CD4-positive, alpha-beta memory T cell (primary cell): ENCODE measurements around the gene EIF3A. TPM values are rescaled to one million over a fixed set of nuclear protein-coding genes. Genes with fewer than 3 reads are reported as not detected.
"Not testable (repeated sequence)": the region's sequence is repeated elsewhere in the genome, so short reads cannot be mapped to it uniquely, and the experiment has no call there.

Experiments used
- CTCF ChIA-PET: fragments of 350-600 bp; sonication (Branson Sonifier 250); formaldehyde crosslinking; loops from one replicate; lab custom pipeline; 2021; ENCODE audit warnings: inconsistent platforms; ENCODE audit not compliant: partially characterized antibody; lab: Charles Lee
- POLR2A ChIA-PET: fragments of 350-600 bp; sonication (Branson Sonifier 250); formaldehyde crosslinking; loops from one replicate; lab custom pipeline; 2021; ENCODE audit not compliant: partially characterized antibody; lab: Charles Lee
- DNase-seq, 5 donors: peaks; one replicate each; pipeline versions ENCODE4 v3.0.0 to v3.0.0-alpha.2; 2020 to 2022; ENCODE audit warnings: mixed read lengths in 1 of 5
- H3K27ac ChIP-seq: one replicate; pipeline ENCODE4 v1.7.0; 2013; ENCODE audit warnings: low read depth, low read length
- H3K27me3 ChIP-seq: 2 replicates; pipeline ENCODE4 v1.7.0; 2013; ENCODE audit warnings: mild to moderate bottlenecking, low read length, moderate library complexity; ENCODE audit not compliant: insufficient read depth
- H3K36me3 ChIP-seq: 2 replicates; pipeline ENCODE4 v1.7.0; 2013; ENCODE audit warnings: mild to moderate bottlenecking, low read length, moderate library complexity; ENCODE audit not compliant: insufficient read depth
- H3K4me1 ChIP-seq: 2 replicates; pipeline ENCODE4 v1.7.0; 2013; ENCODE audit warnings: mild to moderate bottlenecking, low read length, moderate library complexity; ENCODE audit not compliant: insufficient read depth
- H3K4me3 ChIP-seq, 2 donors: one replicate each; pipeline ENCODE4 v1.7.0; 2013; ENCODE audit warnings: low read length in 2 of 2, mild to moderate bottlenecking in 1 of 2
- H3K9me3 ChIP-seq, 2 donors: one replicate each; pipeline ENCODE4 v1.7.0; 2013; ENCODE audit warnings: low read length in 2 of 2, control low read depth in 1 of 2; ENCODE audit not compliant: control insufficient read depth in 1 of 2
- H3K27ac Mint-ChIP-seq, 7 donors: one replicate each; pipeline ENCODE4 v1.8.0; 2020 to 2021; ENCODE audit warnings: mixed read lengths in 7 of 7, mild to moderate bottlenecking in 6 of 7, inconsistent platforms in 3 of 7, moderate library complexity in 3 of 7
- H3K27me3 Mint-ChIP-seq, 2 donors: one replicate each; pipeline ENCODE4 v1.8.0; 2020 to 2021; ENCODE audit warnings: mixed read lengths in 2 of 2
- H3K36me3 Mint-ChIP-seq, 2 donors: one replicate each; pipeline ENCODE4 v1.8.0; 2020 to 2021; ENCODE audit warnings: mixed read lengths in 2 of 2, inconsistent platforms in 1 of 2, mild to moderate bottlenecking in 1 of 2
- H3K4me1 Mint-ChIP-seq, 4 donors: one replicate each; pipeline ENCODE4 v1.8.0; 2020 to 2021; ENCODE audit warnings: mixed read lengths in 4 of 4, mild to moderate bottlenecking in 1 of 4
- H3K4me3 Mint-ChIP-seq, 8 donors: one replicate each; pipeline ENCODE4 v1.8.0; 2020 to 2021; ENCODE audit warnings: mixed read lengths in 8 of 8, mild to moderate bottlenecking in 7 of 8, moderate library complexity in 6 of 8, inconsistent platforms in 3 of 8
- H3K9me3 Mint-ChIP-seq, 8 donors: one replicate each; pipeline ENCODE4 v1.8.0; 2020 to 2021; ENCODE audit warnings: mixed read lengths in 8 of 8, mild to moderate bottlenecking in 5 of 8, inconsistent platforms in 3 of 8, moderate library complexity in 1 of 8
- intact Hi-C: fragments of 100-400 bp; cut with micrococcal nuclease; formaldehyde crosslinking; loops from one replicate; pipeline ENCODE4 v1.15.1; 2023
- polyA plus RNA-seq, 2 donors: library from polyadenylated mRNA; unstranded; fragments of 300-500 nt; fragmentation: Illumina TruSeq; gene quantifications; one replicate each; pipeline ENCODE4 v1.2.3, GENCODE V29; 2021
- total RNA-seq, 2 experiments: library from RNA; stranded (reverse); gene quantifications; one replicate each; pipeline ENCODE4 v1.2.3, GENCODE V29; 2021

The EIF3A gene
- total and polyA plus RNA-seq, 4 experiments from 2014 or later, result 29.8 to 129 (median 102) TPM

- Histone ChIP-seq H3K36me3 (no peaks in the 10 kb centered on the region), H3K9me3 (no peaks in the 10 kb centered on the region), H3K27ac (no peak overlapping the region), H3K4me3 (no peak overlapping the region), H3K27me3 (no peaks in the 10 kb centered on the region), H3K4me1 (peaks cover 36% of the 10 kb centered on the region)
- intact Hi-C loops, result loop anchor here (2.0 to 5.0 kb wide), 2 partner anchors 29 to 626 kb away; partner anchors contain the start of gene INPP5F
- peaks cover 16 to 42% (median 30%) of the 10 kb centered on the region in 4 donors for H3K4me1 Mint-ChIP-seq
- POLR2A ChIA-PET, result interaction anchor here (7.0 to 9.3 kb wide), 2 partner anchors 9 to 20 kb away, joined by 169 to 179 read pairs; partner anchors contain the start of gene EIF3A
- no peaks in the 10 kb centered on the region for H3K9me3 Mint-ChIP-seq
- H3K36me3 Mint-ChIP-seq, result peaks cover 0 to 3% of the 10 kb centered on the region in 2 donors
- H3K27ac Mint-ChIP-seq, result peak overlapping the region in 6 of 7 donors; percentile 46 to 84 (median 70)
- no peaks in the 10 kb centered on the region for H3K27me3 Mint-ChIP-seq
- CTCF ChIA-PET, result interaction anchor here (0.6 to 1.6 kb wide), 6 partner anchors 8 to 200 kb away, joined by 3 to 7 read pairs (median 4); partner anchors contain the start of gene EIF3A
- H3K4me3 Mint-ChIP-seq, result peak overlapping the region in 2 of 8 donors; percentile 15 to 31
- no peak for DNase-seq
Measured at GRCh38 chr10:119101366-119102098, 20.9 kb upstream of the EIF3A start.

- Mint-ChIP-seq H3K27me3 (no peaks in the 10 kb centered on the region), H3K27ac (peak overlapping the region in 6 of 7 donors; percentile 25 to 82 (median 53)), H3K4me1 (peaks cover 23 to 47% (median 33%) of the 10 kb centered on the region in 4 donors), H3K4me3 (peak overlapping the region in 1 of 8 donors; percentile 15), H3K9me3 (no peaks in the 10 kb centered on the region), H3K36me3 (peaks cover 0 to 3% of the 10 kb centered on the region in 2 donors)
- Histone ChIP-seq H3K27ac (no peak overlapping the region), H3K9me3 (no peaks in the 10 kb centered on the region), H3K36me3 (no peaks in the 10 kb centered on the region), H3K4me1 (peaks cover 36% of the 10 kb centered on the region), H3K4me3 (no peak overlapping the region), H3K27me3 (no peaks in the 10 kb centered on the region)
- POLR2A ChIA-PET, result interaction anchor here (7.0 to 9.3 kb wide), 2 partner anchors 9 to 19 kb away, joined by 169 to 179 read pairs; partner anchors contain the start of gene EIF3A
- intact Hi-C loops, result loop anchor here (5.0 kb wide), 1 partner anchor 627 kb away; the partner anchor contains the start of gene INPP5F
- CTCF ChIA-PET, result interaction anchor here (0.6 to 1.6 kb wide), 7 partner anchors 8 to 201 kb away, joined by 3 to 7 read pairs (median 4); partner anchors contain the start of gene EIF3A
- no peak for DNase-seq
Measured at GRCh38 chr10:119100434-119101238, 20.0 kb upstream of the EIF3A start.

- H3K27ac Mint-ChIP-seq, result peak overlapping the region in 1 of 7 donors; percentile 24
- no peak overlapping the region for H3K27ac ChIP-seq
- peaks cover 0 to 2% of the 10 kb centered on the region in 2 donors for H3K36me3 Mint-ChIP-seq
- H3K9me3 ChIP-seq, result no peaks in the 10 kb centered on the region
- no peaks in the 10 kb centered on the region for H3K36me3 ChIP-seq
- POLR2A ChIA-PET, result interaction anchor here (6.4 to 9.3 kb wide), 2 partner anchors 17 to 20 kb away, joined by 47 to 179 read pairs; partner anchors contain the start of gene EIF3A
- no peaks in the 10 kb centered on the region for H3K27me3 Mint-ChIP-seq
- no peak overlapping the region for H3K4me3 Mint-ChIP-seq
- no peaks in the 10 kb centered on the region for H3K27me3 ChIP-seq
- H3K4me3 ChIP-seq, result no peak overlapping the region
- no peak for DNase-seq
- intact Hi-C loops, result no loop called here
- CTCF ChIA-PET, result no interaction called here
- peaks cover 27 to 53% (median 40%) of the 10 kb centered on the region in 4 donors for H3K4me1 Mint-ChIP-seq
- peaks cover 45% of the 10 kb centered on the region for H3K4me1 ChIP-seq
- H3K9me3 Mint-ChIP-seq, result no peaks in the 10 kb centered on the region
Measured at GRCh38 chr10:119098576-119098975, 18.0 kb upstream of the EIF3A start.

- H3K4me1 ChIP-seq, result peaks cover 61% of the 10 kb centered on the region
- peaks cover 27 to 60% (median 41%) of the 10 kb centered on the region in 4 donors for H3K4me1 Mint-ChIP-seq
- H3K4me3 ChIP-seq, H3K27ac ChIP-seq, H3K4me3 Mint-ChIP-seq, H3K36me3 ChIP-seq, H3K27me3 Mint-ChIP-seq, H3K9me3 ChIP-seq, DNase-seq, H3K36me3 Mint-ChIP-seq, H3K9me3 Mint-ChIP-seq, intact Hi-C loops, H3K27me3 ChIP-seq: not testable (repeated sequence)
- H3K27ac Mint-ChIP-seq, result peak overlapping the region in 4 of 7 donors; percentile 90 to 94 (median 92)
- POLR2A ChIA-PET, result interaction anchor here (1.7 to 9.5 kb wide), 4 partner anchors 6 to 34 kb away, joined by 3 to 169 read pairs (median 28); partner anchors contain the start of genes DENND10 and EIF3A
- CTCF ChIA-PET, result interaction anchor here (1.2 to 2.5 kb wide), 2 partner anchors 10 to 14 kb away, joined by 3 to 9 read pairs; no protein-coding TSS in a partner anchor
Measured at GRCh38 chr10:119096641-119097415, 16.2 kb upstream of the EIF3A start.

GRCh38 chr10:119095640-119096039 lies 15.0 kb upstream of the EIF3A start:
- CTCF ChIA-PET, result interaction anchor here (0.7 to 2.5 kb wide), 4 partner anchors 9 to 47 kb away, joined by 3 to 10 read pairs (median 6); partner anchors contain the start of gene DENND10
- H3K27me3 ChIP-seq, result no peaks in the 10 kb centered on the region
- POLR2A ChIA-PET, result interaction anchor here (0.6 to 9.5 kb wide), 5 partner anchors 8 to 202 kb away, joined by 3 to 169 read pairs (median 9); partner anchors contain the start of genes DENND10 and EIF3A
- DNase-seq, result peak in 3 of 5 donors; percentile 32 to 60 (median 38)
- no peaks in the 10 kb centered on the region for H3K36me3 ChIP-seq
- Mint-ChIP-seq H3K4me3 (peak overlapping the region in 5 of 8 donors; percentile 8 to 65 (median 38)), H3K4me1 (peaks cover 27 to 62% (median 41%) of the 10 kb centered on the region in 4 donors), H3K27me3 (no peaks in the 10 kb centered on the region), H3K9me3 (peaks cover 0 to 4% (median 0%) of the 10 kb centered on the region in 8 donors), H3K36me3 (no peaks in the 10 kb centered on the region), H3K27ac (peak overlapping the region; percentile 54 to 94 (median 90))
- H3K4me1 ChIP-seq, result peaks cover 62% of the 10 kb centered on the region
- H3K9me3 ChIP-seq, result no peaks in the 10 kb centered on the region
- intact Hi-C loops, result no loop called here
- H3K4me3 ChIP-seq, result no peak overlapping the region
- H3K27ac ChIP-seq, result no peak overlapping the region

- CTCF ChIA-PET, result interaction anchor here (1.4 to 2.9 kb wide), 3 partner anchors 10 to 13 kb away, joined by 7 to 24 read pairs (median 11); partner anchors contain the start of genes DENND10 and EIF3A
- Histone ChIP-seq H3K36me3 (no peaks in the 10 kb centered on the region), H3K27me3 (no peaks in the 10 kb centered on the region), H3K9me3 (no peaks in the 10 kb centered on the region), H3K4me3 (peak overlapping the region in 1 of 2 donors; percentile 36), H3K4me1 (peaks cover 67% of the 10 kb centered on the region), H3K27ac (peak overlapping the region; percentile 72)
- peak overlapping the region; percentile 91 to 100 (median 100) for H3K27ac Mint-ChIP-seq
- POLR2A ChIA-PET, result interaction anchor here (0.6 to 9.5 kb wide), 14 partner anchors 11 to 413 kb away, joined by 3 to 169 read pairs (median 6); partner anchors contain the start of genes DENND10, EIF3A, NANOS1 and SFXN4
- intact Hi-C loops, result loop anchor here (1.0 to 2.0 kb wide), 3 partner anchors 11 to 88 kb away; partner anchors contain the start of genes DENND10, EIF3A and PRDX3
- no peaks in the 10 kb centered on the region for H3K27me3 Mint-ChIP-seq
- H3K36me3 Mint-ChIP-seq, result no peaks in the 10 kb centered on the region
- H3K4me3 Mint-ChIP-seq, result peak overlapping the region; percentile 72 to 89 (median 82)
- peak; percentile 81 to 88 (median 84) for DNase-seq
- peaks cover 0 to 4% (median 0%) of the 10 kb centered on the region in 8 donors for H3K9me3 Mint-ChIP-seq
- H3K4me1 Mint-ChIP-seq, result peaks cover 39 to 73% (median 55%) of the 10 kb centered on the region in 4 donors
Measured at GRCh38 chr10:119090968-119091367, 10.4 kb upstream of the EIF3A start.
